UCSD-AML1 (cell line): ENCODE data around the gene TMEFF2.
"Not testable (repeated sequence)": the region's sequence is repeated elsewhere in the genome, so short reads cannot be mapped to it uniquely, and the experiment has no call there.

Experiments
- DNase-seq: peaks from one replicate; lab custom pipeline; 2025; ENCODE audit not compliant: unreplicated experiment; lab: John Stamatoyannopoulos, UW

The TMEFF2 gene

DNA sequence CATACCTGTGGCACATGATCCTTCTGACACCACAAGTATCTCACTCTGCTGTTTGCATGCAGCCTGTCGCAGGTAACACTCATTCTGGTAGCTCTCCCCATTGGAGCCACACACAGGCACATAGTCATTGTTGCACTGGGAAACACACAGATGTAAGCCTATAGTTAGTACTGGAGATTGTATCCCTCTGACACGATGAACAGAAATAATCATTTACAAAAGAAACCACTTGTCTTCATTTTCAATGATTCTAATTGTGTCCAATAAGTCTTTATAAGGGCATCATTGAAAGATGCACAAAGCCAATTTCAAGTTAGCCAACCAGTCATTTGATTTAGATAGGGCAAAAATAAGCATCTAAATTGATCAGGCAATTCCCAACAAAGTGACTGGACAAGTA, 10.4 kb downstream of the TMEFF2 start:
- no peak for DNase-seq

DNA sequence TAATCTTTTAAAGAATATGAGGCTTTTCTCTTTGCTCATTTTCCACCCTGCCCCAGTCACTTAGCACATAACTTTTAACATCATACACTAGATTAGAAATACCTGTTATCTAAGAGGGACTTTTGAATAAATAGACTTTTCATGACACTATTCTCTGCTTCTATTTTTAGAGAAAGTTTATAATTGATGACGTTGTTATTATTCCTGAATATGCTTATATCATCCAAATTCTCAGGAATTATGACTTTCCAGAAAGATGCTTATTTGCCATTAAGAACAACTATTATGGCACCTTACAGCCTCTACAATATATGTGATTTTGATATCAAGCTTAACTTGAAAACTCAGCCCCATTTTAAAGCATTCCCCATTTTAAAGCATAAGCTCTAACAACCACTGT, 11.4 kb downstream of the TMEFF2 start:
- no peak for DNase-seq

DNA sequence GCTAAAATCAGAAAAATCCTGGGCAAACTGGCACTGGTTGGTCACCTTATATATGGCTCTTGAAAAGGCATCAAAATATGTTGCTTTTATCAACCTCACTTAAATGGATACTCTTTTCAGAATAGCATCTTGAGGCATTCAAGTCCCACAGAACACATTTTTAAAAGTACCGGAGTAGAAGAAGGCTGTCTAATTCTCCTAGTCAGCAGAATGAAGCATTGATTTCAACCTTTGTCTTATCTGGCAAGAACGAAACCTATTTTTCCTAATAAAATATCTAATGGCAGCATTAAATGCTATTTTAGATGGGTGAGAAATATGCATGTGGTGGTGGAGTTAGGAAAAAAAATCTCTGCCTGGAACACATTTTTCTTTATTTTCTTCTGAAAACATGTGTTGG, 27.8 kb downstream of the TMEFF2 start:
- no peak for DNase-seq

DNA sequence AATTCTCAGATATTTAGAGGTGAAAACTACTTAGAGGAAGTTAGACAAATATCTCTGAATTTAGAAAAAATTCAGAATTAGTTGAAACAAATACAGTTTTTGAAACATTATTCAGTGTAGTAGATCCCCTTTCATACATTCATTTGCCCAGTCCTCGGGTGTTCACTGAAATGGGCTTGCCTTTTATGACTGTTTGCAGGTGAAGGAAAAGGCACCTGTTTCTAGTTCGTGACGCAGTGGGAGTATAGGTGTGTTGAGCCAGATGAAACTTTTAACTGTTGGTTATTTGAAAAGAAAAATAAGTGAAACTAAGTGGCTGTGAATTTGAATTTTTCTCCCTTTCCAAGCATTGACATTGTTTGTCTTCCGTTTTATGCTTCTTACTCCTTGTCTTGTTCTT, 28.9 kb downstream of the TMEFF2 start:
- DNase-seq: no peak

DNA sequence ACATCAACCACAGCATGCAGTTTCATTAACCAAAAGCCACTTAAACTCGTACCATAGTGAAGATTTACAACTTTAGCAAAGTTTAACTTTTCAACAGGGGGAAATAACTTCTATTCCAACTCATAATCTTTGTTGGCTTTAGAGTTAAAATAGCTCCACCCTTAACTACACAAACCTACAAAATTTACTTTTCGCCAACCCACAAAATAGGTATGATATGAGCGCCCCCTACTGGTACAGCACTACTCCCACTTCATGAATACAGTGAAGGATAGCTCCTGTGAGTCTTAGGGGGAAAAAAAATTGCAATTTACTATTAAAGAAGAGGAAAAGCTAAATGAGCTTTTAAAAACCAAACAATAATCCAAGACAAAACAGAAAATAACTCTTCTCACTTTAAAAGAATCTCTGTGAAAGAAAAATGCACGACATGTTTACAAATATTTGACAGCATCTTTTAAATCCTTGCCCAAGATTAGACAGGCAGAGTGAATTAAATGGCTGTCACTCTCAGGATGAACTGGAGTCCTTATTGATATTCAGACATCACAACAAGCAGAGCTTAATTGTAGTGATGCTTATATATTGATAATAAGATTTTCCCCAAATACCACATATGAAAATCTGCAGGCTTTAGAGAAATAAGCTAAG, 32.2 kb downstream of the TMEFF2 start:
- peak; percentile 19 for DNase-seq

DNA sequence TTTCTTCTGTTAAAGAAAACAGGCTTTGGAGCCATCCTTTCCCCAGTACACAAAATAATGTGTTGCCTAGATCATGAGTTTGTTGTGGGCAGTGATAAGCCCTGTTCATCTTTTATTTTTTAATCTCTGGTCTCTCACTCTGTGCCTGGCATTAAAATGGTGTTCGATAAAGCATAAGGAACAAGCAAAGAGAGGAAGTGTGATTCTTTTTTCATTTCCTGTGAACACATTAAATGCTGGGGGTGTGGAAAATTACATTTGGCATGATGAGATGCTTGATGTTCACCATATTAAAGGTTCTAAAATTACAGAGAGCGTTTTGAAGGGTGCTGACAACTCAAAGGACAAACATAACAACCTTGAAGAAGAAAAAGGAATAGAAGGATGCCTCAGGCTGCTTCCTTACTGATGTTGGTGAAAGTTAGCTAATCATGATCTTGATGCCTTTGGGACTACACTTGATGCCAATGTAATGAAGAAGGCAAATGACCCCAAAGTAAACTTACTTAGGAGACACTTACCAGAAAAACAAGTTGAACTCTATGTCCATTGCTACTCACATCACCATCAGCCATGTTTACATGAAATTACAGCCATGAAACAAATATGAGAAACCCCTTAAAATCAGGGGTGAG, 33.0 kb downstream of the TMEFF2 start:
- no peak for DNase-seq

DNA sequence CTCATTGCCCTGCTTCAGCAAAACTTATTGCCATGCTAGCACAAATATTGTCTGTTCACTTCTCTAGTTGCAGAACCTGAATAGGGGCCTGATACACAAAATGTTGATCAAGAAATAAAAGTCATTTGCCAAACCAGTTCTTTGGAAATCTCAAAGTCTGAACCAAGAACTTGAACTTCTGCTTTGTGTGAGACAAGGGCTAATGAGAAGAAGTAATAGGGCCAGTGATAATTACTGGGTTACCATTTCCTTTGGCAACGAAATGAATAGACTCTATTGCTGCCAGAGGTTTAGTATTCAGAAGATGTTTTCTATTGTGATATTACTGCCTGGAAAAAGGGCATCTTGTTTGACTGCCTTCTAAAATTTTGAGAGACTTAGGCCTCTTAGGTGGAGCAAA, 35.0 kb downstream of the TMEFF2 start:
- DNase-seq: no peak

DNA sequence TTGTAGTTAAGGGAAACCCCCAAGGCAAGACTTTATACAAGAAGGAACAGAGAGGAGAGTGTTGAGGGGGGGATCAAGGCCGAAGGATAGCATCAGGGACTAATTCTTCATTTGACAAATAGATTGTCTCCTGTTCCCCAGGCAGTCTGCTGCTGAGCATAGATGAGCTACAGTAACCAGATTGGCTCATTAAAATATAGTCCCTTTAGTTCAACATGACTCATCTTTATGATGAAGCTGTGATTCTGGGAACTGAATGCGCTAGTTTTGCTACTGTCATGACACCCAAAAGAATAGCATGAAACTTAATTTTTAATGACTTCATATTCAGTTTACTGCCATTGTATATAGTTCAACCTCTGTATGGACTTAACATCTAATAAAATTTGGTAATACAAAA, 35.5 kb downstream of the TMEFF2 start:
- no peak for DNase-seq

DNA sequence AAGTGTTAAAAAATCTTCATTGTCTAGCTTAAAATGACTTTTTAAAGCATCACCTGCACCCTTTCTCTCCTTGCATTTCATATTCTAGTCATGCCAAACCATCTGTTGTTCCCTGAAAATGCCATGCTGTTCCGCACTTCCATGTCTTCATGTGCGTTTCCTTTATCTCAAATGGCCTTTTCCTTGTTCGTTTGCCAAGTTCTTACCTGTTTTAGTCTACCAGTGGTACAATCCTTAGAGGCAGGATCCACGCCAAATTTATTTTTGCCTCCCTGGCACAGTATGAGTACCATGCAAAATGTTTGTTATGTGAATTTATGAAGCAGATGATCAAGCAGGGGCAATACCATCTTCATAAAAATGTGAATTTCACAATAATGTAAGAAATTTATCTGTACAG, 37.0 kb downstream of the TMEFF2 start:
- DNase-seq: no peak

DNA sequence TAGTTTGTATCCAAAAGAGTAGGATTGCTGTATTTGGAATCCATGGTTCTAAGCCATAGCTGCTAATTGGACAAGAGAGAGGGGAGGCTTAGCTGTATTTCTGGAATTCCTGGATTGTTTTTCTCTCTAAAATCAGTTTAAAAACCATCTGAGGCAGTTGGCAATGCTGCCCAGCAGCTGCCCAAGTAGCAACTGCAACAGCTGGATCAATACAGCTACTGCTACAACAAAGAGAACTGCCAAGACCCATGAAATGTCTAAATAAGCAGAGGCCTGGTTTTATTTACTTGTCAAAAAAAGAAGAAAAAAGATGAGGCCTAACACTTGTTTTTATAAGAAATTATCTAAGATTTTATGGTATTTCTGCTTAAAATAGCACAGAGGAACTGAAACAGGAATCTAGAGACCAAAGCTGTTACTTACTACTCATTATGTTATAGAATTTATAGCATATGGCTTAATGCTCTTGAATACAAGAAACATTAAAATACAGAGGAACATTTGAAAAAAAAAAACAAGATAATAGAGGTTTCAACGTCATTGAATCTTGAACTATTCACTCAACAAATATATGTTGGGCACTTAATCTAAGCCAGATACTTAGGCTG, 39.1 kb downstream of the TMEFF2 start:
- no peak for DNase-seq

DNA sequence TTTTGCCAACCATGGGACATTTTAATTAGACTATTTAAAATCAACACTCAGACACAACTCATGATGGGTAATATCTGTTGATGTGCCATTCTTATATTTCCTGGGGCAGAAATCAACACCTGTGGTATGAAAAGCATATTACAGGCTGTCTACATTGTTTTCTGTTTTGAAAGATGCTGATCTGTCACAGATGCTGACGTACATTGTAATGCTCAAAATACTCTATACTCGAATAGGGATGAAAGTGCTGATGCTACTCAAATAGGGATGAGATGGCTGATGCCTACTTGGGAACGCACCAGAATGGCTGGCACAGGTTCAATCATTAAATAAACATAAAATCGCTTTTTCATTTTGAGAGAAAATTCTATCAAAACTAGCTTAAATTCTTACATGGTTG, 41.2 kb downstream of the TMEFF2 start:
- no peak for DNase-seq

DNA sequence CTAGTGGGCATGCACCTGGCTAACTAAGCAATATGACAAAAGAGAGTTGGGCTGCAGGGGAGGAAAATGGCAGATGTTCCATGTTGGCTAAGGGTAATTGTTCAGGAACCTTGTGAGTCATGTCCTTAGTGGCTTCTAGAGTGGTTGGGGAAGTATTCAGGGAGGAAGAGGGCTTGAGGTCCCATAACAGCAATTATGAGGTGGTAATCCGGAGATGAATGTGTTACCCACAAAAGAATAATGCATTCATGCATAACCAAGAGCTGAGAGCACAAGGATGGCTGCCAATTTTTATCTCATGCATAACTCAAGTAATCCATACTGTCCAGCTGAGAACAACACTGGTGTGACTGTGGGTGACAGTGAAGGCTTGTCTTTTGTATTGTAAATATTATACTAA, 42.9 kb downstream of the TMEFF2 start:
- no peak for DNase-seq

DNA sequence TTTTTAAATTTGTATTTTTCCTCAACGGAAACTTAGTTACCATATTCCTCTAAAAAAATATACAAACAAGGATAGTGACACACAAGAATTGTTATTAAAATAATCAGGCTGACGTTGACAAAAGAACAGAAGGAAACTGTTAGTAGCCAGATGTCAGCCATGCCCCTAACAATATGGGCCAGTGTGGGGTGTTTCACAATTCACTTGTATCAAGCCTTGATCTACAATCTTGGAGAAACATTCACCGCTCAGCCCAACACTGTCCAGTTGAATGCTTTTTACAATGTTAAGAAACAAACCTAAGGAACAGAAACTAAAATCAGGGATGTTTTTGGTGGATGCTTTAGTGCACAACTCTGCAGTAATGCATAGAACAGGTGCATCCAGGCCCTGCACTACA, 44.6 kb downstream of the TMEFF2 start:
- DNase-seq: no peak

DNA sequence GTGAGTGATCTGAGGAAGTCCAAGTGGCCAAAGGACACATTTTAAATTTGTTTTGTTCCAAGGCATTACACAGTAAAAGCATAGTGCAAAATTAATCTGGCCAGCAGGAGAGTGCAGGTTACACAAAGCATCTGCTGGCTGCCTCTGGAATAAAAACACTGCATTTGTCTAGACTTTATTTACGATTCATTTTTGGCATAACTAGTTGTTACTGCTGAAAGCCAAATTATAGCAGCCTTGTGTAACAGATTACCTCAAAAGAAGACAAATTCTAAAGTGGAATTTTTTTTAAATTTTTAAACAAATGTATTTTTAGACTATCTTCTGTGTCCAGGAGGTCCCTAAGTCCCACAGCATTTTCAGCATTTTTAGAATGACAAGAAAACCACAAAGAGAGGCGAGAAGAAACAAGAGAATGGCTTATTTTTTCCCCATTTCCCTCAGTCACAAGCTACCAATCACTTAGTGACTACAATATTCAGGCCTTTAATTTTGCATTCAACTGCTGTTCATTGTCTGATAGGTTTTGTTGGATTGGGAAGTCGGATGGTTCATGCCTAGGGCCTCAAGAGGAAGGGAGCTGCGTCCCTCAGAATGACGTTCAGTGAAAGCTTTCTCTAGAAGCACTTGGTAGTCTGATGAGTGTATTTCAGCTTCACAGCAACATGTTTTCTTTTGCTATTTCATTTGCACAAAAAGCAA, 46.0 kb downstream of the TMEFF2 start:
- DNase-seq: no peak

DNA sequence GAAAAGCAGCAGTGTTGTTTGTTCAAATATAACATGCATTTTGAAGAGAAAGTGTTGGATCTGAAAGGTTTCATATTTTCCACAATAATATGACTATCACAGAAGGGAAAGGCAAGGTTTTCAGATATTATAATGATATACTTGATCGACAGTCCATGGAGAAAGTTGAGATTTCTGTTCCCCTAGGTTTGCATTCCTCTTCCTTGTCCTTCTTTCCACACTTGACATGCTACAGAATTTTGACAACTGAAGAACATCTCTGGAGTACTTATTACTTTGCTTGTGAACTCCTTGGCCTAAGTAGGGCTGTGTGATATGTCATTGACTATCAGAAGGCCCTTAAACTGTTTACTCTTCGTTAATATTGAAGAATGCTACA, 46.5 kb downstream of the TMEFF2 start:
- no peak for DNase-seq

DNA sequence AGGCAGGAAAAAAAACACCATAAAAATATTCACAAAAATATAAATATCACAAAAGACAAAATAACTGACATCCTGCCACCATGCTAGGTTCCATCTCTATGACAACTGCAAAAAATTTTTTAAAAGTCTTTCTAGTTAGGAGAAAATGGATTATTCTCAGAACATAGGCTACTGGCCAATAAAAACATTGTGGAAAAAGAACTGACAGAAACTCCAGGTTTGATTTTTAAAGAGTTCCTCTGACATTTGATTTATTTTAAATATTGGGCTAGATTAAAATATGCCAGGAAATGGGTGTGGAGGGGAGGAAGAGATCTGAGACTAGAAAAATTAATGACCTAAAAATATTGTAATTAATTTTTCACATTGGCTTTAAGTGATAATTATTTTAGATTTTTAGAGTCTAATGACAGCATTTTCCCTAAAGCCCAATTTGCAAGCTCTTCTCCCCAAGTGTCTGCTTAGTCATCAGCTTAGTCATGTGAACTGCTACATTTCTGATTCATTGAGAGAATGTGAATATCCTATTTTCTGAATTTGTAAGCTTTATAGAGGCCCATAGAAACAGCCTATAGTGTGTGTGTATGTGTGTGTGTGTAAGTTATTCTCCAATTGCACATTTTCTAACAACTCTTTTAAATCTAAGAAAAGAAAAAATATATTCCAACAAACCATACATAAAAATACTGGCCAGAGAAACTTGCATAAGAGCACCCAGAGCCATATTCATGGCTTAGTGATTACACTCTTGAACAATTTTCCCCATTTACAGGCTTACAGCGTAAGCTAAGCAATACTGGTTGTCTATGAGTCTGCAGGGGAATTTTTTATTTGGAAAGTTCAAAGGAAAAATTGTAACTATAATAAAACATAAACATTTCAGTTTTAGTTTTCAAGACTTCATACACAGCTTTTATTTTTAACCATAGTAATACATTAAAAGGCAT, 48.4 kb downstream of the TMEFF2 start:
- no peak for DNase-seq

DNA sequence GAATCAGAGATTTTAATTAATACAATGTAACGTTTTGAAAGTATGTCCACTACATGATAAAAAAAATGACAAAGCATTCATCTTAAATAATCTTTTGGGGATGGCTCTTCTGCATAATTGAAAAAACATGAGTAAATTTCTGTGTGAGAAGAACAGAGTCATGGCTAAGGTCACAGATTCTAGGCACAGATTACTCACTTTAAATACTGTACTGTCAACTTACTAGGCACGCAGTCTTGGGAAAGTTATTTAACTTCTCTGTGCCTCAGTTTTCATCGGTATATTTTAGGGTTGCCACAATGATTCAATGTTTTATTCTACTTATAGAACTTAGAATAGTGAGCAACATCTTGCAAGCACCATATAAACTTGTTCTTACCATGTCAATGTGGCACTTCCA, 49.2 kb downstream of the TMEFF2 start:
- no peak for DNase-seq

DNA sequence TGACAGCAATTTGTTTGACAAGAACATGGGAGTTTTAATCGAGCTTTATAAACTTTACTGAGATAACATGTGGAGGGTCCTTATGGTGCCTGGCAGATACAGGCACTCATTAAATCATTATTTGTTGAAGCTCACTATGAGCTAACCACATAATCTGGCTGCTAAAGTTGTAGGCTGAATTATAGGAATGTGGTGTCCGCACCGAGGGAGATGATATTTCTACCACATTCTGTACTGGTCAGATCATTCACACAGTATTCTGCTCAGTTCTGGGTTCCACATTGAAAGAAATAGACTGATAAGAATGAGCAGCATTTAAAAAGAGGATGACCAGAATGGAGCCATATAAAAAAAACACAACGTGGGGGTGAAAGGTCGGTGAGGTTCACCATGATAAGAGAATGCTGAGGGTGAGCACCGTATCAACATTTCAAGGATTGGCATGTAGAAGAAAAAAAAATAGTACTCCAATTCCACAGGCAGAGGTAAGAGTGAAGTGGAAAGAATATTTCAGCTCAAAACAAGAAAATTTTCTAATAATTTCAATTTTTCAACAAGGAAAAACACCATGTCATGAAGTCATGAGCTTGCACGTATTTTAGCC, 54.4 kb downstream of the TMEFF2 start:
- no peak for DNase-seq

DNA sequence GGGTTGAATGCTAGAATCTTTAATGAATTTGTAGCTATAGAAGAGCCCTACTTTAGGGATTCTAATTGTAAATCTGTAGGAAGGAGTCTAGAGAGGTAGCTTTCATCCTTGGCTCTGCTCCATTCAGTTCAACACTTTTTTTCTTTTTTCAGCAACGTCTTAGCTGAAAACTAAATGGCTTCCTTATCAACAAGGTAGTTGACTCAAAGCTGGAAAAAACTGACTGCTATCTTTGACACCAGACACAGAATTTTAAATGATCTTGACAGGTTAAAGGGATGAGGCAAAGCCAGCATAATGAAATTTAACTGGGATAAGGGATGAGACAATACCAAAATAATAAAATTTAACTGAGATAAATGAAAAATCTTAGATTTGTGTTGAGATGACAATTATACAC, 54.9 kb downstream of the TMEFF2 start:
- DNase-seq: no peak

DNA sequence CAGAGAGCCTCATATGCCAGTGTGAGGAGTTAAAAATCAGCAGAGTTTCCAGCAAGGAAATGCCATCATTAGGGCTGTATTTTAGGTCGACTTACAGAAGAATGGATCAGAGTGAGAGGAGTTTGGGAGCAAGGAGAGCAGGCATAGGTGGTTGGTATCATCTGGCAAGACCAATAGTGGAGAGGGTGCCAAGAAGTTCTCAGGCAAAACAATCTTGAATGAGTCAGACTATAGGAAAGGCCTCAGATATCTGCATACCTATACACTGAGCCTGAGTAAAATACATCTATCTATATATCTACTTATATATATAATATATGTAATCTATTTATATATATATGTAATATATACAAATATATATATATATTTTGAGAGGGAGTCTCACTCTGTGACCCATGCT, 57.3 kb downstream of the TMEFF2 start:
- no peak for DNase-seq

DNA sequence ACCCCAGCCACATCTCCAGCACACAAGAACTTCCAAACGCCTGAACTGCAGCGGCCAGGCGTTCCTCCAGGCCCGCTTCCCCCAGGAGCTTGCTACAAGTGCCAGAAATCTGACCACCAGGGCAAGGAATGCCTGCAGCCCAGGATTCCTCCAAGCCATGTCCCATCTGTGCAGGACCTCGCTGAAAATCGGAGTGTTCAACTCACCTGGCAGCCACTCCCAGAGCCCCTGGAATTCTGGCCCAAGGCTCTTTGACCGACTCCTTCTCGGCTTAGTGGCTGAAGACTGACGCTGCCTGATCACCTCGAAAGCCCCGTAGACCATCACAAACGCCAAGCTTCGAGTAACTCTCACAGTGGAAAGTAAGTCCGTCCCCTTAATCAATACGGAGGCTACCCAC, 62.1 kb downstream of the TMEFF2 start:
- not testable (repeated sequence) for DNase-seq
